Stimulated activated effector memory CD8-positive, alpha-beta T cell treated with anti-CD3 and anti-CD28 coated beads, Interleukin-12 subunit alpha, Interleukin-12 subunit beta, amount 100 ng/mL, for 72 hours (primary cell): ENCODE data around the gene CLDN8.

Experiments used
- ATAC-seq: fragments of 150-1000 bp; cut with Tn5 transposase; 2 replicates; pipeline ENCODE4 v1.10.0; 2021
- DNase-seq, 2 donors: peaks; one replicate each; pipeline ENCODE4 v3.0.0; 2021 to 2022; ENCODE audit warnings: low spot score in 2 of 2
- H3K27ac Mint-ChIP-seq: one replicate; pipeline ENCODE4 v1.8.0; 2022; ENCODE audit warnings: mild to moderate bottlenecking, mixed read lengths
- H3K36me3 Mint-ChIP-seq: one replicate; pipeline ENCODE4 v1.8.0; 2022; ENCODE audit warnings: mild to moderate bottlenecking, mixed read lengths
- H3K4me1 Mint-ChIP-seq: one replicate; pipeline ENCODE4 v1.8.0; 2022; ENCODE audit warnings: mixed read lengths
- H3K4me3 Mint-ChIP-seq: one replicate; pipeline ENCODE4 v1.8.0; 2022; ENCODE audit warnings: mild to moderate bottlenecking, mixed read lengths
- H3K9me3 Mint-ChIP-seq: one replicate; pipeline ENCODE4 v1.8.0; 2022; ENCODE audit warnings: mixed read lengths

Gene CLDN8

DNA sequence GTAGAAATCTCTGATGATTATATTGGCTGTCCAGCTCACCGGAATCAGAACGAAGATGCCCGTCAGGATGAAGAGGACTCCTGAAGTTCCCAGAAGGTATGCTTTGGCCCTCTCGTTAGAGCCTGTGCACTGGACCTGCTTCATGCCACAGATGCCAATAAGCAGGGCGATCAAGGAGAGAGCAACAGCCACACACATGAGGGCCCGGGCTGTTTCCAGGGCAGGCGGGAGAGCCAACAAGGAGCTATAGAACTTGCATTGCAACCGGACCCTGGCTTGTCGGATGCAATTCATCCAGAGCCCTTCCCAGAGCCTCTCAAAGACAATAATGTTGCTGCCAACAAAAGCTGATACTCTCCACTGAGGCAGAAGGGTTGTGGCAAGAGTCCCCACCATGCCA lies 49.7 kb downstream of the CLDN8 start:
- ATAC-seq, result no peak
- Mint-ChIP-seq H3K4me1 (no peaks in the 10 kb centered on the region), H3K4me3 (no peak overlapping the region), H3K36me3 (no peaks in the 10 kb centered on the region), H3K27ac (no peak overlapping the region), H3K9me3 (peaks cover 19% of the 10 kb centered on the region)
- DNase-seq, result no peak

DNA sequence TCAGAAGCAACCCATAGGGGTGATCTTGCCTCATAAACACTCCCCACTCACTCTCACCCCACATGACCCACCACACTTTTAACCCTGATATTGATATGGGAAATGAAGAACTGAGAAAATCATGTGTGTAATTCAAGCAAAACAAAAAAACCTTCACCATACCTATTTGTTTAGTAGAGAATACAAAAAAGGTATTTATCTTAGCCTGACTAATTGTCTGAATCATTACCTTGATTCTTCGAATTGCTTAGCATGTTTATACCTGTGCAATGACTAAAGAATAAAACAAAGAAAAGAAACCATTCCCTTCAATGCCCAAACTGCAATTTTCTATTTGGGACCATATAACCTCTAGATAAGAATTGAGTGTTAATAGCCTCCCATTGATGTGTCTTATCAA lies 51.1 kb downstream of the CLDN8 start:
- Mint-ChIP-seq H3K4me3 (no peak overlapping the region), H3K27ac (no peak overlapping the region), H3K36me3 (no peaks in the 10 kb centered on the region), H3K9me3 (peaks cover 9% of the 10 kb centered on the region), H3K4me1 (no peaks in the 10 kb centered on the region)
- no peak for ATAC-seq
- DNase-seq, result no peak
